ENCODE data around the gene CRNN. TPM values are rescaled to one million over a fixed set of nuclear protein-coding genes. Genes with fewer than 3 reads are reported as not detected.

CRNN gene
- total RNA-seq, 1 experiment from 2014 or later = not detected

- Histone ChIP-seq H3K4me1 (ENCODE audit: low read length) (no peaks in the 10 kb centered on the region), H2AFZ (ENCODE audit: low read length) (no peak overlapping the region), H3K9ac (ENCODE audit: low read length) (no peak overlapping the region), H3K4me3 (ENCODE audit: low read length) (no peak overlapping the region), H4K20me1 (ENCODE audit: insufficient read depth, low read depth, low read length) (no peaks in the 10 kb centered on the region), H3K4me2 (ENCODE audit: low read depth, low read length, poor library complexity, severe bottlenecking) (no peak overlapping the region), H3K9me3 (ENCODE audit: low read length) (no peaks in the 10 kb centered on the region), H3K79me2 (ENCODE audit: low read length) (no peaks in the 10 kb centered on the region), H3K27ac (ENCODE audit: low read length) (no peak overlapping the region), H3K36me3 (ENCODE audit: insufficient read depth, low read length) (no peaks in the 10 kb centered on the region), H3K27me3 (ENCODE audit: low read length) (no peaks in the 10 kb centered on the region), H3K9me2 (replicated peaks; ENCODE audit: insufficient read depth, low read length) (no peaks in the 10 kb centered on the region)
- no peak for DNase-seq
Observed at GRCh38 chr1:152386940-152387339, 27.1 kb downstream of the CRNN start.

GRCh38 chr1:152380932-152381331 is 33.1 kb downstream of the CRNN start:
- no peaks in the 10 kb centered on the region for H3K27me3 ChIP-seq (ENCODE audit: low read length)
- no peaks in the 10 kb centered on the region for H3K9me2 ChIP-seq (replicated peaks; ENCODE audit: insufficient read depth, low read length)
- H3K79me2 ChIP-seq (ENCODE audit: low read length) = no peaks in the 10 kb centered on the region
- no peaks in the 10 kb centered on the region for H4K20me1 ChIP-seq (ENCODE audit: insufficient read depth, low read depth, low read length)
- no peaks in the 10 kb centered on the region for H3K9me3 ChIP-seq (ENCODE audit: low read length)
- no peaks in the 10 kb centered on the region for H3K36me3 ChIP-seq (ENCODE audit: insufficient read depth, low read length)
- no peak for DNase-seq
- no peak overlapping the region for H2AFZ ChIP-seq (ENCODE audit: low read length)
- H3K4me1 ChIP-seq (ENCODE audit: low read length) = no peaks in the 10 kb centered on the region
- no peak overlapping the region for H3K9ac ChIP-seq (ENCODE audit: low read length)
- H3K4me2 ChIP-seq (ENCODE audit: low read depth, low read length, poor library complexity, severe bottlenecking) = no peak overlapping the region
- no peak overlapping the region for H3K27ac ChIP-seq (ENCODE audit: low read length)
- no peak overlapping the region for H3K4me3 ChIP-seq (ENCODE audit: low read length)

GRCh38 chr1:152374451-152374850 is 39.6 kb downstream of the CRNN start:
- DNase-seq = no peak

GRCh38 chr1:152372672-152373071 is 41.4 kb downstream of the CRNN start:
- H3K4me2 ChIP-seq (ENCODE audit: low read depth, low read length, poor library complexity, severe bottlenecking) = no peak overlapping the region
- no peak for DNase-seq
- H2AFZ ChIP-seq (ENCODE audit: low read length) = no peak overlapping the region
- H3K9me2 ChIP-seq (replicated peaks; ENCODE audit: insufficient read depth, low read length) = no peaks in the 10 kb centered on the region
- H3K27ac ChIP-seq (ENCODE audit: low read length) = no peak overlapping the region
- H3K9me3 ChIP-seq (ENCODE audit: low read length) = no peaks in the 10 kb centered on the region; the same call in 1 of the 2 replicates
- H3K79me2 ChIP-seq (ENCODE audit: low read length) = no peaks in the 10 kb centered on the region
- H3K4me1 ChIP-seq (ENCODE audit: low read length) = no peaks in the 10 kb centered on the region
- H3K36me3 ChIP-seq (ENCODE audit: insufficient read depth, low read length) = no peaks in the 10 kb centered on the region
- H4K20me1 ChIP-seq (ENCODE audit: insufficient read depth, low read depth, low read length) = no peaks in the 10 kb centered on the region
- no peaks in the 10 kb centered on the region for H3K27me3 ChIP-seq (ENCODE audit: low read length)
- no peak overlapping the region for H3K9ac ChIP-seq (ENCODE audit: low read length)
- no peak overlapping the region for H3K4me3 ChIP-seq (ENCODE audit: low read length)

More at GRCh38 chr1:152374451-152374850, 39.6 kb downstream of the CRNN start:
- Histone ChIP-seq H3K36me3 (ENCODE audit: insufficient read depth, low read length) (no peaks in the 10 kb centered on the region), H3K27ac (ENCODE audit: low read length) (no peak overlapping the region), H3K4me1 (ENCODE audit: low read length) (no peaks in the 10 kb centered on the region), H3K9ac (ENCODE audit: low read length) (no peak overlapping the region), H3K4me3 (ENCODE audit: low read length) (no peak overlapping the region), H2AFZ (ENCODE audit: low read length) (no peak overlapping the region), H3K9me2 (replicated peaks; ENCODE audit: insufficient read depth, low read length) (no peaks in the 10 kb centered on the region), H3K79me2 (ENCODE audit: low read length) (no peaks in the 10 kb centered on the region), H3K27me3 (ENCODE audit: low read length) (no peaks in the 10 kb centered on the region), H3K9me3 (ENCODE audit: low read length) (no peaks in the 10 kb centered on the region; the same call in 1 of the 2 replicates), H3K4me2 (ENCODE audit: low read depth, low read length, poor library complexity, severe bottlenecking) (no peak overlapping the region), H4K20me1 (ENCODE audit: insufficient read depth, low read depth, low read length) (no peaks in the 10 kb centered on the region)

- Histone ChIP-seq H3K27ac (ENCODE audit: low read length) (no peak overlapping the region), H3K4me2 (ENCODE audit: low read depth, low read length, poor library complexity, severe bottlenecking) (no peak overlapping the region), H3K4me3 (ENCODE audit: low read length) (no peak overlapping the region), H2AFZ (ENCODE audit: low read length) (no peak overlapping the region), H3K36me3 (ENCODE audit: insufficient read depth, low read length) (no peaks in the 10 kb centered on the region), H3K27me3 (ENCODE audit: low read length) (no peaks in the 10 kb centered on the region), H3K9me2 (replicated peaks; ENCODE audit: insufficient read depth, low read length) (no peaks in the 10 kb centered on the region), H3K4me1 (ENCODE audit: low read length) (no peaks in the 10 kb centered on the region), H3K9ac (ENCODE audit: low read length) (no peak overlapping the region), H3K9me3 (ENCODE audit: low read length) (no peaks in the 10 kb centered on the region; the same call in 1 of the 2 replicates), H4K20me1 (ENCODE audit: insufficient read depth, low read depth, low read length) (no peaks in the 10 kb centered on the region), H3K79me2 (ENCODE audit: low read length) (no peaks in the 10 kb centered on the region)
- no peak for DNase-seq
Observed at GRCh38 chr1:152367436-152367835, 46.6 kb downstream of the CRNN start.

GRCh38 chr1:152359906-152360305 is 54.2 kb downstream of the CRNN start, which contains the start of gene FLG2:
Gene FLG2 (minus strand): TSS chr1:152360006. CDS start chr1:152358884, 1,122 bp downstream.
- Histone ChIP-seq H3K4me3 (ENCODE audit: low read length) (no peak within 1 kb of the TSS), H3K27ac (ENCODE audit: low read length) (no peak within 1 kb of the TSS), H3K4me1 (ENCODE audit: low read length) (no peaks in the 10 kb centered on the region), H3K9me2 (replicated peaks; ENCODE audit: insufficient read depth, low read length) (no peaks in the 10 kb centered on the region), H3K79me2 (ENCODE audit: low read length) (no peaks in the 10 kb centered on the region), H3K4me2 (ENCODE audit: low read depth, low read length, poor library complexity, severe bottlenecking) (no peak within 1 kb of the TSS), H3K27me3 (ENCODE audit: low read length) (no peaks in the 10 kb centered on the region), H3K9ac (ENCODE audit: low read length) (no peak within 1 kb of the TSS), H2AFZ (ENCODE audit: low read length) (no peak within 1 kb of the TSS), H3K9me3 (ENCODE audit: low read length) (no peaks in the 10 kb centered on the region), H4K20me1 (ENCODE audit: insufficient read depth, low read depth, low read length) (no peaks in the 10 kb centered on the region), H3K36me3 (ENCODE audit: insufficient read depth, low read length) (no peaks in the 10 kb centered on the region)
- DNase-seq = no peak

Small RNAs within 50 kb of the gene (small RNA-seq; reads per million reads assigned to genes)
- 0.12 reads per million for gene HMGN3P1

Other genes with a start within 250 kb of the CRNN start
- not detected in 2 replicates for gene HRNR, start 190.1 kb downstream of the CRNN start, total RNA-seq (2014; rRNA removed; shearing (Covaris generic); ENCODE audit: low replicate concordance)
- gene FLG, start 89.0 kb downstream of the CRNN start, total RNA-seq (2014; rRNA removed; shearing (Covaris generic); ENCODE audit: low replicate concordance) = not detected in 2 replicates
- not detected in 2 replicates for gene FLG2, start 54.3 kb downstream of the CRNN start, total RNA-seq (2014; rRNA removed; shearing (Covaris generic); ENCODE audit: low replicate concordance)
- not detected in 2 replicates for gene LCE5A, start 96.5 kb upstream of the CRNN start, total RNA-seq (2014; rRNA removed; shearing (Covaris generic); ENCODE audit: low replicate concordance)
- not detected in 2 replicates for gene CRCT1, start 100.2 kb upstream of the CRNN start, total RNA-seq (2014; rRNA removed; shearing (Covaris generic); ENCODE audit: low replicate concordance)
- gene LCE3E, start 152.5 kb upstream of the CRNN start, total RNA-seq (2014; rRNA removed; shearing (Covaris generic); ENCODE audit: low replicate concordance) = not detected in 2 replicates
- not detected in 2 replicates for gene LCE3D, start 166.3 kb upstream of the CRNN start, total RNA-seq (2014; rRNA removed; shearing (Covaris generic); ENCODE audit: low replicate concordance)
- gene LCE3C, start 186.0 kb upstream of the CRNN start, total RNA-seq (2014; rRNA removed; shearing (Covaris generic); ENCODE audit: low replicate concordance) = not detected in 2 replicates
- not detected in 2 replicates for gene LCE3B, start 199.5 kb upstream of the CRNN start, total RNA-seq (2014; rRNA removed; shearing (Covaris generic); ENCODE audit: low replicate concordance)
- gene LCE3A, start 208.8 kb upstream of the CRNN start, total RNA-seq (2014; rRNA removed; shearing (Covaris generic); ENCODE audit: low replicate concordance) = not detected in 2 replicates
- gene LCE2D, start 249.1 kb upstream of the CRNN start, total RNA-seq (2014; rRNA removed; shearing (Covaris generic); ENCODE audit: low replicate concordance) = not detected in 2 replicates

Data from Karpas-422 (cell line).